HEK293 (cell line): Measurements from ENCODE around the gene C19orf33.
A peak's percentile ranks its signal among the peaks of the same experiment; 100 is the strongest.

Experiments
- GLIS2 ChIP-seq: fragments of 450-650 bp; formaldehyde crosslinking; IDR thresholded peaks from 2 replicates; pipeline ENCODE4 v1.5.1; 2016; ENCODE audit warnings: missing biosample characterization, missing genetic modification characterization
- IKZF3 ChIP-seq: fragments of 450-650 bp; IDR thresholded peaks from 2 replicates; pipeline ENCODE4 v1.5.0; 2018; ENCODE audit warnings: missing biosample characterization, mild to moderate bottlenecking, missing genetic modification characterization, moderate library complexity
- KLF8 ChIP-seq: fragments of 450-650 bp; formaldehyde crosslinking; IDR thresholded peaks from 2 replicates; pipeline ENCODE4 v1.5.1; 2016; ENCODE audit warnings: missing biosample characterization, missing genetic modification characterization
- REPIN1 ChIP-seq: fragments of 450-650 bp; formaldehyde crosslinking; IDR thresholded peaks from 2 replicates; pipeline ENCODE4 v1.5.1; 2017; ENCODE audit warnings: missing biosample characterization, missing genetic modification characterization, low read depth
- SP2 ChIP-seq: fragments of 450-650 bp; formaldehyde crosslinking; IDR thresholded peaks from 2 replicates; pipeline ENCODE4 v1.5.1; 2016; ENCODE audit warnings: missing biosample characterization, missing genetic modification characterization
- ZBTB48 ChIP-seq: fragments of 450-650 bp; formaldehyde crosslinking; IDR thresholded peaks from 2 replicates; pipeline ENCODE4 v1.5.1; 2016; ENCODE audit warnings: missing biosample characterization, missing genetic modification characterization
- ZBTB7A ChIP-seq: fragments of 450-650 bp; formaldehyde crosslinking; IDR thresholded peaks from 2 replicates; pipeline ENCODE4 v1.5.1; 2016; ENCODE audit warnings: low read depth, missing biosample characterization, missing genetic modification characterization
- ZEB2 ChIP-seq: fragments of 450-650 bp; formaldehyde crosslinking; IDR thresholded peaks from 2 replicates; pipeline ENCODE4 v1.5.1; 2016; ENCODE audit warnings: missing biosample characterization, missing genetic modification characterization
- ZFP3 ChIP-seq: fragments of 450-650 bp; formaldehyde crosslinking; IDR thresholded peaks from 2 replicates; pipeline ENCODE4 v1.5.1; 2016; ENCODE audit warnings: low read depth, missing biosample characterization, missing genetic modification characterization
- ZNF114 ChIP-seq: fragments of 450-650 bp; formaldehyde crosslinking; IDR thresholded peaks from 2 replicates; pipeline ENCODE4 v1.5.0; 2017; ENCODE audit warnings: missing biosample characterization, missing genetic modification characterization
- ZNF211 ChIP-seq: fragments of 450-650 bp; formaldehyde crosslinking; IDR thresholded peaks from 2 replicates; pipeline ENCODE4 v1.5.1; 2016; ENCODE audit warnings: low read depth, missing biosample characterization, missing genetic modification characterization
- ZNF221 ChIP-seq: fragments of 450-650 bp; formaldehyde crosslinking; IDR thresholded peaks from 2 replicates; pipeline ENCODE4 v1.5.1; 2017; ENCODE audit warnings: missing biosample characterization, missing genetic modification characterization, borderline replicate concordance
- ZNF274 ChIP-seq, 2 experiments: fragments of 200-500 bp in 1 of 2; fragments of 450-650 bp in 1 of 2; sonication (Bioruptor generic) in 1 of 2; formaldehyde crosslinking in 1 of 2; IDR thresholded peaks; 2 replicates each; pipeline versions ENCODE4 v1.5.1 to v1.6.1; 2014 to 2016; ENCODE audit warnings: borderline replicate concordance in 1 of 2, inconsistent platforms in 1 of 2, low read length in 1 of 2, missing biosample characterization in 1 of 2, missing genetic modification characterization in 1 of 2
- ZNF37A ChIP-seq: fragments of 450-650 bp; IDR thresholded peaks from 2 replicates; pipeline ENCODE4 v1.5.1; 2018; ENCODE audit warnings: missing biosample characterization, missing genetic modification characterization
- ZNF416 ChIP-seq: fragments of 450-650 bp; formaldehyde crosslinking; IDR thresholded peaks from 2 replicates; pipeline ENCODE4 v1.5.1; 2016; ENCODE audit warnings: missing biosample characterization, missing genetic modification characterization
- ZNF501 ChIP-seq: fragments of 450-650 bp; formaldehyde crosslinking; IDR thresholded peaks from 2 replicates; pipeline ENCODE4 v1.5.1; 2016; ENCODE audit warnings: missing biosample characterization, missing genetic modification characterization
- ZNF629 ChIP-seq: fragments of 450-650 bp; formaldehyde crosslinking; IDR thresholded peaks from 2 replicates; pipeline ENCODE4 v1.5.1; 2017; ENCODE audit warnings: missing biosample characterization, missing genetic modification characterization
- ZNF670 ChIP-seq: fragments of 450-650 bp; formaldehyde crosslinking; IDR thresholded peaks from 2 replicates; pipeline ENCODE4 v1.5.1; 2016; ENCODE audit warnings: missing biosample characterization, missing genetic modification characterization, low read depth
- ZNF843 ChIP-seq: fragments of 450-650 bp; formaldehyde crosslinking; IDR thresholded peaks from 2 replicates; pipeline ENCODE4 v1.5.1; 2016; ENCODE audit warnings: missing biosample characterization, missing genetic modification characterization
- ZSCAN30 ChIP-seq: fragments of 450-650 bp; IDR thresholded peaks from 2 replicates; pipeline ENCODE4 v1.5.1; 2018; ENCODE audit warnings: missing biosample characterization, mild to moderate bottlenecking, missing genetic modification characterization, moderate library complexity
- TF ChIP-seq, protein P1 (sequence below): fragments of 450-650 bp; formaldehyde crosslinking; IDR thresholded peaks from 2 replicates; pipeline ENCODE4 v1.5.1; 2017; ENCODE audit warnings: missing biosample characterization, missing genetic modification characterization
- TF ChIP-seq, protein P2 (sequence below): fragments of 450-650 bp; IDR thresholded peaks from 2 replicates; pipeline ENCODE4 v1.5.1; 2018; ENCODE audit warnings: missing biosample characterization, mild to moderate bottlenecking, missing genetic modification characterization
- TF ChIP-seq, protein P3 (sequence below): fragments of 450-650 bp; formaldehyde crosslinking; IDR thresholded peaks from 2 replicates; pipeline ENCODE4 v1.5.1; 2017; ENCODE audit warnings: missing biosample characterization, missing genetic modification characterization
- TF ChIP-seq, protein P4 (sequence below): fragments of 450-650 bp; formaldehyde crosslinking; IDR thresholded peaks from 2 replicates; pipeline ENCODE4 v1.5.1; 2017; ENCODE audit warnings: missing biosample characterization, missing genetic modification characterization
- TF ChIP-seq, protein P5 (sequence below): fragments of 450-650 bp; formaldehyde crosslinking; IDR thresholded peaks from 2 replicates; pipeline ENCODE4 v1.5.1; 2016; ENCODE audit warnings: missing biosample characterization, missing genetic modification characterization
- TF ChIP-seq, protein P6 (sequence below): fragments of 450-650 bp; formaldehyde crosslinking; IDR thresholded peaks from 2 replicates; pipeline ENCODE4 v1.5.1; 2016; ENCODE audit warnings: missing biosample characterization, missing genetic modification characterization

The C19orf33 gene

DNA sequence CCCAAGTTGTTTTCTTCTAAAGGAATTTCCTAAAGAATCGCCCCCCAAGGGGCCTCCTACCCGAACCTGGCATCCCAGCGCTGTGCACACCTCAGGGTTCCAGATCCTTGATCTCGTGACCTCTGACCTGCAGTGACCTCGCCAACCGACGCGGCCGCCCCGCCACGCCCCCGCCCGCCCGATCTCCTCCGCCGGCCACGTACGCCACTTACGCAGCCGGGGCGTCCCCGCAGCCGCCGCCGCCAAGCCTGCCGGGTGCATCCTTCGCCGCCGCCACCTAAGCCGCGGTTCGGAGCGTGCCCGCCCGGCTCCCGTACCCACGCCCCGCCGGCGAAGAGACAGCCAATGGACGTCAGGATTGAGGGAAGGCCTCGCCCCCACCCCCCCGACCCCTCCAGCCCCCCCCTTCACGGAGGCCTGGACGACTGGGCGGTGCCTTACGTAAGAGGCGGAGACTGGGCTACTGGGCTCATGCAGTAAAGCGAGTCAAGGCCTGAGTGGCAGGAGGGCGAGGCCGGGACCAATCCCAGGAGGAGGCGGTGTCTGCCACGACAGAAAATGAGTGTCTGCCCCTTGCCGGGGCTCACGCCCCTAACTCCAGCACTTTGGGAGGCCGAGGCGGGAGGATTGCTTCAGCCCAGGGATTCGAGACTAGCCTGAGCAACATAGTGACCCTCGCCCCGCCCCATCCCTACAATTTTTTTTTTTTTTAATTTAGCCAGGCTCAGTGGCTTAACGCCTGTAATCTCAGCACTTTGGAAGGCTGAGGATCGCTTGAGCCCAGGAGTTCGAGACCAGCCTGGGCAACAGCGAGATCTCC, 11.8 kb downstream of the C19orf33 start, which contains the start of gene YIF1B (continued):
- peak; percentile 96 for TF ChIP-seq SP2 (tag by site-specific recombination)
- no peak; the same call in 1 of the 2 replicates for TF ChIP-seq ZSCAN30 (tag by site-specific recombination)
- TF ChIP-seq ZNF211 (tag by site-specific recombination): no peak
- TF ChIP-seq, protein P1, sequence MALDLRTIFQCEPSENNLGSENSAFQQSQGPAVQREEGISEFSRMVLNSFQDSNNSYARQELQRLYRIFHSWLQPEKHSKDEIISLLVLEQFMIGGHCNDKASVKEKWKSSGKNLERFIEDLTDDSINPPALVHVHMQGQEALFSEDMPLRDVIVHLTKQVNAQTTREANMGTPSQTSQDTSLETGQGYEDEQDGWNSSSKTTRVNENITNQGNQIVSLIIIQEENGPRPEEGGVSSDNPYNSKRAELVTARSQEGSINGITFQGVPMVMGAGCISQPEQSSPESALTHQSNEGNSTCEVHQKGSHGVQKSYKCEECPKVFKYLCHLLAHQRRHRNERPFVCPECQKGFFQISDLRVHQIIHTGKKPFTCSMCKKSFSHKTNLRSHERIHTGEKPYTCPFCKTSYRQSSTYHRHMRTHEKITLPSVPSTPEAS (tag by site-specific recombination): no peak
- TF ChIP-seq ZNF670: no peak
- peak; percentile 92 for TF ChIP-seq GLIS2 (tag by site-specific recombination)
- no peak for TF ChIP-seq ZNF114 (tag by site-specific recombination)
- TF ChIP-seq ZBTB48 (tag by site-specific recombination): peak; percentile 98
- TF ChIP-seq ZNF37A (tag by site-specific recombination): no peak
- TF ChIP-seq, protein P2, sequence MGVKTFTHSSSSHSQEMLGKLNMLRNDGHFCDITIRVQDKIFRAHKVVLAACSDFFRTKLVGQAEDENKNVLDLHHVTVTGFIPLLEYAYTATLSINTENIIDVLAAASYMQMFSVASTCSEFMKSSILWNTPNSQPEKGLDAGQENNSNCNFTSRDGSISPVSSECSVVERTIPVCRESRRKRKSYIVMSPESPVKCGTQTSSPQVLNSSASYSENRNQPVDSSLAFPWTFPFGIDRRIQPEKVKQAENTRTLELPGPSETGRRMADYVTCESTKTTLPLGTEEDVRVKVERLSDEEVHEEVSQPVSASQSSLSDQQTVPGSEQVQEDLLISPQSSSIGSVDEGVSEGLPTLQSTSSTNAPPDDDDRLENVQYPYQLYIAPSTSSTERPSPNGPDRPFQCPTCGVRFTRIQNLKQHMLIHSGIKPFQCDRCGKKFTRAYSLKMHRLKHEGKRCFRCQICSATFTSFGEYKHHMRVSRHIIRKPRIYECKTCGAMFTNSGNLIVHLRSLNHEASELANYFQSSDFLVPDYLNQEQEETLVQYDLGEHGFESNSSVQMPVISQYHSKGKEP: peak; percentile 74; the same call in 1 of the 2 replicates
- TF ChIP-seq, protein P3, sequence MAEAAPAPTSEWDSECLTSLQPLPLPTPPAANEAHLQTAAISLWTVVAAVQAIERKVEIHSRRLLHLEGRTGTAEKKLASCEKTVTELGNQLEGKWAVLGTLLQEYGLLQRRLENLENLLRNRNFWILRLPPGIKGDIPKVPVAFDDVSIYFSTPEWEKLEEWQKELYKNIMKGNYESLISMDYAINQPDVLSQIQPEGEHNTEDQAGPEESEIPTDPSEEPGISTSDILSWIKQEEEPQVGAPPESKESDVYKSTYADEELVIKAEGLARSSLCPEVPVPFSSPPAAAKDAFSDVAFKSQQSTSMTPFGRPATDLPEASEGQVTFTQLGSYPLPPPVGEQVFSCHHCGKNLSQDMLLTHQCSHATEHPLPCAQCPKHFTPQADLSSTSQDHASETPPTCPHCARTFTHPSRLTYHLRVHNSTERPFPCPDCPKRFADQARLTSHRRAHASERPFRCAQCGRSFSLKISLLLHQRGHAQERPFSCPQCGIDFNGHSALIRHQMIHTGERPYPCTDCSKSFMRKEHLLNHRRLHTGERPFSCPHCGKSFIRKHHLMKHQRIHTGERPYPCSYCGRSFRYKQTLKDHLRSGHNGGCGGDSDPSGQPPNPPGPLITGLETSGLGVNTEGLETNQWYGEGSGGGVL (tag by site-specific recombination): no peak; the same call in 1 of the 2 replicates
- peak; percentile 41; the same call in 1 of the 2 replicates for TF ChIP-seq ZBTB7A (tag by site-specific recombination)
- TF ChIP-seq ZEB2 (tag by site-specific recombination): peak; percentile 59
- TF ChIP-seq, protein P4, sequence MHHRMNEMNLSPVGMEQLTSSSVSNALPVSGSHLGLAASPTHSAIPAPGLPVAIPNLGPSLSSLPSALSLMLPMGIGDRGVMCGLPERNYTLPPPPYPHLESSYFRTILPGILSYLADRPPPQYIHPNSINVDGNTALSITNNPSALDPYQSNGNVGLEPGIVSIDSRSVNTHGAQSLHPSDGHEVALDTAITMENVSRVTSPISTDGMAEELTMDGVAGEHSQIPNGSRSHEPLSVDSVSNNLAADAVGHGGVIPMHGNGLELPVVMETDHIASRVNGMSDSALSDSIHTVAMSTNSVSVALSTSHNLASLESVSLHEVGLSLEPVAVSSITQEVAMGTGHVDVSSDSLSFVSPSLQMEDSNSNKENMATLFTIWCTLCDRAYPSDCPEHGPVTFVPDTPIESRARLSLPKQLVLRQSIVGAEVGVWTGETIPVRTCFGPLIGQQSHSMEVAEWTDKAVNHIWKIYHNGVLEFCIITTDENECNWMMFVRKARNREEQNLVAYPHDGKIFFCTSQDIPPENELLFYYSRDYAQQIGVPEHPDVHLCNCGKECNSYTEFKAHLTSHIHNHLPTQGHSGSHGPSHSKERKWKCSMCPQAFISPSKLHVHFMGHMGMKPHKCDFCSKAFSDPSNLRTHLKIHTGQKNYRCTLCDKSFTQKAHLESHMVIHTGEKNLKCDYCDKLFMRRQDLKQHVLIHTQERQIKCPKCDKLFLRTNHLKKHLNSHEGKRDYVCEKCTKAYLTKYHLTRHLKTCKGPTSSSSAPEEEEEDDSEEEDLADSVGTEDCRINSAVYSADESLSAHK (tag by site-specific recombination): peak; percentile 79
- TF ChIP-seq KLF8 (tag by site-specific recombination): peak; percentile 91
- no peak for TF ChIP-seq ZNF416 (tag by site-specific recombination)
- no peak for TF ChIP-seq ZNF274 (IDR thresholded peaks at IDR 0.05; ENCODE audit: low read length)
- no peak for TF ChIP-seq ZNF274 (tag by site-specific recombination; IDR thresholded peaks at IDR 0.05; ENCODE audit: borderline replicate concordance)
- TF ChIP-seq ZNF843: peak; percentile 60; the same call in 1 of the 2 replicates
- TF ChIP-seq IKZF3: no peak
- TF ChIP-seq REPIN1 (tag by site-specific recombination): no peak; the same call in 1 of the 2 replicates
- no peak for TF ChIP-seq ZNF501
- TF ChIP-seq, protein P5, sequence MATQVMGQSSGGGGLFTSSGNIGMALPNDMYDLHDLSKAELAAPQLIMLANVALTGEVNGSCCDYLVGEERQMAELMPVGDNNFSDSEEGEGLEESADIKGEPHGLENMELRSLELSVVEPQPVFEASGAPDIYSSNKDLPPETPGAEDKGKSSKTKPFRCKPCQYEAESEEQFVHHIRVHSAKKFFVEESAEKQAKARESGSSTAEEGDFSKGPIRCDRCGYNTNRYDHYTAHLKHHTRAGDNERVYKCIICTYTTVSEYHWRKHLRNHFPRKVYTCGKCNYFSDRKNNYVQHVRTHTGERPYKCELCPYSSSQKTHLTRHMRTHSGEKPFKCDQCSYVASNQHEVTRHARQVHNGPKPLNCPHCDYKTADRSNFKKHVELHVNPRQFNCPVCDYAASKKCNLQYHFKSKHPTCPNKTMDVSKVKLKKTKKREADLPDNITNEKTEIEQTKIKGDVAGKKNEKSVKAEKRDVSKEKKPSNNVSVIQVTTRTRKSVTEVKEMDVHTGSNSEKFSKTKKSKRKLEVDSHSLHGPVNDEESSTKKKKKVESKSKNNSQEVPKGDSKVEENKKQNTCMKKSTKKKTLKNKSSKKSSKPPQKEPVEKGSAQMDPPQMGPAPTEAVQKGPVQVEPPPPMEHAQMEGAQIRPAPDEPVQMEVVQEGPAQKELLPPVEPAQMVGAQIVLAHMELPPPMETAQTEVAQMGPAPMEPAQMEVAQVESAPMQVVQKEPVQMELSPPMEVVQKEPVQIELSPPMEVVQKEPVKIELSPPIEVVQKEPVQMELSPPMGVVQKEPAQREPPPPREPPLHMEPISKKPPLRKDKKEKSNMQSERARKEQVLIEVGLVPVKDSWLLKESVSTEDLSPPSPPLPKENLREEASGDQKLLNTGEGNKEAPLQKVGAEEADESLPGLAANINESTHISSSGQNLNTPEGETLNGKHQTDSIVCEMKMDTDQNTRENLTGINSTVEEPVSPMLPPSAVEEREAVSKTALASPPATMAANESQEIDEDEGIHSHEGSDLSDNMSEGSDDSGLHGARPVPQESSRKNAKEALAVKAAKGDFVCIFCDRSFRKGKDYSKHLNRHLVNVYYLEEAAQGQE (tag by site-specific recombination): no peak
- TF ChIP-seq ZFP3 (tag by site-specific recombination): 0 out of 2 replicates have a peak, but pooled peaks have one; percentile 6
- peak; percentile 67 for TF ChIP-seq ZNF629 (tag by site-specific recombination)
- TF ChIP-seq ZNF221: no peak
- TF ChIP-seq, protein P6, sequence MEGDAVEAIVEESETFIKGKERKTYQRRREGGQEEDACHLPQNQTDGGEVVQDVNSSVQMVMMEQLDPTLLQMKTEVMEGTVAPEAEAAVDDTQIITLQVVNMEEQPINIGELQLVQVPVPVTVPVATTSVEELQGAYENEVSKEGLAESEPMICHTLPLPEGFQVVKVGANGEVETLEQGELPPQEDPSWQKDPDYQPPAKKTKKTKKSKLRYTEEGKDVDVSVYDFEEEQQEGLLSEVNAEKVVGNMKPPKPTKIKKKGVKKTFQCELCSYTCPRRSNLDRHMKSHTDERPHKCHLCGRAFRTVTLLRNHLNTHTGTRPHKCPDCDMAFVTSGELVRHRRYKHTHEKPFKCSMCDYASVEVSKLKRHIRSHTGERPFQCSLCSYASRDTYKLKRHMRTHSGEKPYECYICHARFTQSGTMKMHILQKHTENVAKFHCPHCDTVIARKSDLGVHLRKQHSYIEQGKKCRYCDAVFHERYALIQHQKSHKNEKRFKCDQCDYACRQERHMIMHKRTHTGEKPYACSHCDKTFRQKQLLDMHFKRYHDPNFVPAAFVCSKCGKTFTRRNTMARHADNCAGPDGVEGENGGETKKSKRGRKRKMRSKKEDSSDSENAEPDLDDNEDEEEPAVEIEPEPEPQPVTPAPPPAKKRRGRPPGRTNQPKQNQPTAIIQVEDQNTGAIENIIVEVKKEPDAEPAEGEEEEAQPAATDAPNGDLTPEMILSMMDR (tag by site-specific recombination): peak; percentile 30; the same call in 1 of the 2 replicates
